Stimulated activated CD4-positive, alpha-beta T cell treated with anti-CD3 and anti-CD28 coated beads, TNF-alpha, amount 100 ng/mL, for 1 hour (primary cell): Measurements from ENCODE around the gene TMEM259.

Experiments used
- DNase-seq, 3 donors: peaks; one replicate each; pipeline ENCODE4 v3.0.0-alpha.2; 2020; ENCODE audit warnings: low read depth in 3 of 3, low spot score in 1 of 3

Gene TMEM259

GRCh38 chr19:1017906-1018305 is 3.0 kb downstream of the TMEM259 start:
- DNase-seq: no peak

- DNase-seq: no peak
Observed at GRCh38 chr19:1017115-1017905, 3.6 kb downstream of the TMEM259 start.

GRCh38 chr19:1016647-1017114 is 4.2 kb downstream of the TMEM259 start:
- no peak for DNase-seq

GRCh38 chr19:1015782-1016646 is 4.9 kb downstream of the TMEM259 start:
- DNase-seq: no peak

- DNase-seq: no peak
Observed at GRCh38 chr19:1015061-1015781, 5.7 kb downstream of the TMEM259 start.

- DNase-seq: no peak
Observed at GRCh38 chr19:1014161-1015060, 6.5 kb downstream of the TMEM259 start.

- DNase-seq: no peak
Observed at GRCh38 chr19:1013218-1013617, 7.7 kb downstream of the TMEM259 start.

- no peak for DNase-seq
Observed at GRCh38 chr19:1012334-1012733, 8.6 kb downstream of the TMEM259 start.

- DNase-seq: no peak
Observed at GRCh38 chr19:1011831-1012333, 9.0 kb downstream of the TMEM259 start.

GRCh38 chr19:1010586-1011510 is 10.1 kb downstream of the TMEM259 start:
- no peak for DNase-seq

GRCh38 chr19:1009981-1010538 is 10.9 kb downstream of the TMEM259 start:
- no peak for DNase-seq

- no peak for DNase-seq
Observed at GRCh38 chr19:1009041-1009980, 11.6 kb downstream of the TMEM259 start.

GRCh38 chr19:1008268-1009040 is 12.5 kb downstream of the TMEM259 start:
- no peak for DNase-seq

GRCh38 chr19:1007399-1008251 is 13.3 kb downstream of the TMEM259 start:
- no peak for DNase-seq

- no peak for DNase-seq
Observed at GRCh38 chr19:1006711-1007398, 14.1 kb downstream of the TMEM259 start.
